Measurements from ENCODE around the gene SPATA13. TPM values are rescaled to one million over a fixed set of nuclear protein-coding genes. Genes with fewer than 3 reads are reported as not detected.

SPATA13 gene
- total RNA-seq, 1 donor from 2014 or later = 11.8 TPM

DNA sequence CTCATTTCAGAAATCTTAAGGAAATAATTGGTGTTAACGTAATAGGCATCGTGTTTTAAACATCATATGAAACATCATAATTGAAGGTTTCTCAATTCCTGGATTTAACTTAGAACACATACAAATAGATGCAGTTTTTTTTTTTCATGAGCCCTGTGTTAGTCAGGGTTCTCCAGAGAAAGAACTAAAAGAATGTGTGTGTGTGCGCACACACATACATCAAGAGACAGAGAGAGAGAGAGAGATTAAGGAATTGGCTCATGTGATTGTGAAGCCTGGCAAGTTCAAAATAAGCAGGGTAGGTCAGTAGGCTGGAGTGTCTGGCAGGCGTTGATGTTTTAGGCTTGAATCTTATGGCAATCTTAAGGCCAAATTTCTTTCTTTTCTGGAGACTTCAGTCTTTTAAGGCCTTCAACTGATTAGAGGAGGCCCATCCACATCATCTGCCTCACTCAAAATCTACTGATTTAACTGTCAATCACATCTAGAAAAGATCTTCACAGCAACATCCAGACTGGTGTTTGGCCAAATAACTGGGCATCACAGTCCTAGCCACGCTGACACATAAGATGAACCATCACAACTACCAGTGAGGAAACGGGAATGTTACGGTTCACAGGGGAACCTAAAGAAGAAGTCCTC lies 25.2 kb downstream of the SPATA13 start:
- intact Hi-C loops (cut with micrococcal nuclease) = no loop called here
- H3K36me3 Mint-ChIP-seq (ENCODE audit: low read depth) = no peaks in the 10 kb centered on the region
- ChIA-PET POLR2A (no interaction called here), CTCF (no interaction called here)
- no peak for TF ChIP-seq CTCF (IDR thresholded peaks at IDR 0.05)
- no peak for ATAC-seq (ENCODE audit: low read depth)
- H3K4me1 Mint-ChIP-seq = peaks cover 6% of the 10 kb centered on the region
- no peaks in the 10 kb centered on the region for H3K27me3 Mint-ChIP-seq
- no peak for DNase-seq
- H3K27ac Mint-ChIP-seq = no peak overlapping the region
- H3K4me3 Mint-ChIP-seq = no peak overlapping the region
- peaks cover 6% of the 10 kb centered on the region for H3K9me3 Mint-ChIP-seq

- POLR2A ChIA-PET = no interaction called here
- H3K4me3 Mint-ChIP-seq = no peak overlapping the region
- no peak overlapping the region for H3K27ac Mint-ChIP-seq
- ATAC-seq (ENCODE audit: low read depth) (no peak), DNase-seq (no peak)
- H3K4me1 Mint-ChIP-seq = peaks cover 5% of the 10 kb centered on the region
- H3K9me3 Mint-ChIP-seq = peaks cover 3% of the 10 kb centered on the region
- CTCF ChIA-PET = no interaction called here
- TF ChIP-seq CTCF (IDR thresholded peaks at IDR 0.05) = no peak
- intact Hi-C loops (cut with micrococcal nuclease) = no loop called here
- no peaks in the 10 kb centered on the region for H3K27me3 Mint-ChIP-seq
- no peaks in the 10 kb centered on the region for H3K36me3 Mint-ChIP-seq (ENCODE audit: low read depth)
Observed at GRCh38 chr13:24187185-24187584, 26.7 kb downstream of the SPATA13 start.

DNA sequence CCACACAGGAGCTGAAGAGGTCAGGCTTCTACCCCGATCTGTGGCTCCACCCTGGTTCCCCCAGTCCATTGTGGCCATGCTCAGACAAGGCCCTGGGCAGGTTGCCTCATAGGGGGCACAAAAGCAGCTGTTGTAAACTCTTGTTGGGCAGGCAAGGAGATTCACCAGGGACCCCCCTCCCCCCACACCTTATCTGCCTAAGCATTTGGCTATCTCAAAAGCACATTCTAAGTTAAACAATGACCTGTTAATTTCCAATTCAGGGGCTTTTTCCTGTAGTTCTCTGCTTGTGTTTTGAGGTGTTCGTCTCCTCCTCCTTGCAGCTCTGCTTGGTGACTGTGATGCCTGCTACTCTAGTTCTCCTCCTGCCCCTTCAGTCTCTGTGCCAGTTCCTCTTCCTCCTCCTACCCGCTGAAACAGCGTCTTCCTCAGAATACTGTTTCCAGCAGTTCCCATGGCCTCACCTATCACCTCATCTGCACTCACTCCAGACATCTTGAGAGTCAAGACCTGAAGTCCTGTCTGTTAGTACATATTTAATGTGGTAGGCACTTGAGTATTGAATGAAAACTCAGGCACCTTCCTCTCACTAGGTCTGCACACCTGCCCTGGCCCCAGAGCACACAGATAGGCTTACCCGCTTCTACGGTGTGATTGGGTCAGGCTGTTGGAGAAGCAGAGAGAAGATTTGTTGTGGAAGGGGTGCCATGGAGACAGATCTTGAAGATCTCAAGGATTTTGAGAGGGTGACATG lies 31.7 kb downstream of the SPATA13 start:
- POLR2A ChIA-PET = interaction anchor here (0.6 kb wide), 1 partner anchor 32 kb away, joined by 6 read pairs; no protein-coding TSS in a partner anchor
- intact Hi-C loops (cut with micrococcal nuclease) = no loop called here
- peaks cover 6% of the 10 kb centered on the region for H3K4me1 Mint-ChIP-seq
- DNase-seq (no peak), ATAC-seq (ENCODE audit: low read depth) (no peak)
- no peak overlapping the region for H3K4me3 Mint-ChIP-seq
- peaks cover 2% of the 10 kb centered on the region for H3K9me3 Mint-ChIP-seq
- no peaks in the 10 kb centered on the region for H3K27me3 Mint-ChIP-seq
- CTCF ChIA-PET = no interaction called here
- no peak for TF ChIP-seq CTCF (IDR thresholded peaks at IDR 0.05)
- no peak overlapping the region for H3K27ac Mint-ChIP-seq
- H3K36me3 Mint-ChIP-seq (ENCODE audit: low read depth) = no peaks in the 10 kb centered on the region

GRCh38 chr13:24192811-24193162 lies 32.3 kb downstream of the SPATA13 start:
- Mint-ChIP-seq H3K9me3 (peaks cover 2% of the 10 kb centered on the region), H3K4me1 (peaks cover 6% of the 10 kb centered on the region), H3K36me3 (ENCODE audit: low read depth) (no peaks in the 10 kb centered on the region), H3K4me3 (no peak overlapping the region), H3K27ac (no peak overlapping the region), H3K27me3 (no peaks in the 10 kb centered on the region)
- CTCF ChIA-PET = no interaction called here
- ATAC-seq (ENCODE audit: low read depth) (no peak), DNase-seq (no peak)
- no peak for TF ChIP-seq CTCF (IDR thresholded peaks at IDR 0.05)
- intact Hi-C loops (cut with micrococcal nuclease) = no loop called here
- POLR2A ChIA-PET = interaction anchor here (0.6 kb wide), 1 partner anchor 33 kb away, joined by 6 read pairs; no protein-coding TSS in a partner anchor

DNA sequence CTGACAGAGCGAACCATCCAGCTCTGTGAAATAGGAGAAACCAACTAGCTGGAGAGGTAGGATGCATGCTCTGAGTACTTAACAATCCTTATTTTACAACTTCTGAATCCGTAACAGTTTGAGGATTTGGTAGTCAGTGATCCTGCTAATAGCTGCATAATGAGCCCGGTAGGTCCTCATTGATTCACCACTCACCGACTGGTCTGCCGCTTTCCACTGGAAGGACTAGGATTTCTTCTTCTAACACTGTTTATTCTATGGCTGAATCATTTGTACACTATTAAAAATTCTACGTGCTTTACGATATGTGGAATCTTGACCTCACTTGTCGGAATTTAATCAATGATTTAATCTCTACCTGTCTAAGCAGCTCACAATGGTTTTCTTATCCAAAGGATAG lies 33.9 kb downstream of the SPATA13 start:
- intact Hi-C loops (cut with micrococcal nuclease) = no loop called here
- Mint-ChIP-seq H3K4me1 (peaks cover 6% of the 10 kb centered on the region), H3K27ac (no peak overlapping the region), H3K27me3 (no peaks in the 10 kb centered on the region), H3K9me3 (no peaks in the 10 kb centered on the region), H3K4me3 (no peak overlapping the region), H3K36me3 (ENCODE audit: low read depth) (no peaks in the 10 kb centered on the region)
- TF ChIP-seq CTCF (IDR thresholded peaks at IDR 0.05) = no peak
- ATAC-seq (ENCODE audit: low read depth) (no peak), DNase-seq (no peak)
- CTCF ChIA-PET = no interaction called here
- POLR2A ChIA-PET = no interaction called here

Data from activated B cell treated with CpG ODN at 0.5 μM for 24 hours (primary cell).